ENCODE data around the gene ASCC3.

GRCh38 chr6:100740439-100740838 is 140.7 kb downstream of the ASCC3 start:
- TF ChIP-seq CTCF (IDR thresholded peaks at IDR 0.05) (no peak), EZH2 (IDR thresholded peaks at IDR 0.05; ENCODE audit: borderline replicate concordance, insufficient read depth, low read depth, low read length, poor library complexity, severe bottlenecking) (no peak)
